GM19193 (cell line): ENCODE data around the gene HOXA2.

Source experiments
- POLR2A ChIP-seq: IDR thresholded peaks from 4 replicates; pipeline ENCODE4 v1.6.1; 2011; ENCODE audit not compliant: insufficient read depth, insufficient read length; ENCODE audit errors: extremely low read depth

The HOXA2 gene

GRCh38 chr7:27112955-27113949 lies 10.8 kb upstream of the HOXA2 start:
- no peak for TF ChIP-seq POLR2A

GRCh38 chr7:27112361-27112760 lies 9.9 kb upstream of the HOXA2 start:
- no peak for TF ChIP-seq POLR2A

GRCh38 chr7:27111751-27112277 lies 9.3 kb upstream of the HOXA2 start:
- no peak for TF ChIP-seq POLR2A

DNA sequence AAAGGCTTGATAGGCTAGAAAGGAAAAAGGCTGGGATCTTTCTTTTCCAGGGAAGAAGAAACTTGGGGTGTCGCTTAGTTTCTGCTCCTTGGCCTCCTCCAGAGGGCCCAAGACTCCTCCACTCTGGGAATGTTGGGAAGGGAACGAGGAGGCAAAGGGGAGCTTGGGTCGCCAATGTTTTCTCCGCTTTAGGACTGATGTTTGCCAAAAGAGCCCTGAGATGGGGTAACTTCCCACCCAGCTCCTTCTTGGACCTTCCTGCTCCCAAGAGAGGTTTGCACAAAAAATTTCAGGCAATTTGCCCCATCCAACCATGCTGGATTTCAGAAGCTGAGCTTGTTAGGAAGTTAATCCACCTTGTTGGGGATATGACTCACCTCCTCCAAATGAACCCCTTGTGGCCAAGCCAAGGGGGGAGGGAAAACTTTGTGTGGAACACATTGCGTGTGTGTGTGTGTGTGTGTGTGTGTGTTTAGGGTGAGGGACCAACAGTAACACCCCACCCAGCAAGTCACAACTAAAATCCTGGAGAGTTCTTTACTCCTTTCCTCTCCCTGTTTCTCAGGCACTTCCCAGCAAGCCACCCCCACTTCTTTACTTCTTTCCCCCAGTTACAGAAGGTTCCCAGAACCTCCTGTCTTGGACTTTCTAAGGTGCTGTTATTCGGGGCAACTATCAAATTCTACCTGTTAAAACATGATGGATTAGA lies 8.7 kb upstream of the HOXA2 start:
- TF ChIP-seq POLR2A, result no peak

- TF ChIP-seq POLR2A, result no peak
These were observed 7.9 kb upstream of the HOXA2 start for GRCh38 chr7:27110186-27111031.

GRCh38 chr7:27109466-27110185 lies 7.1 kb upstream of the HOXA2 start:
- TF ChIP-seq POLR2A, result no peak

- no peak for TF ChIP-seq POLR2A
These were observed 6.1 kb upstream of the HOXA2 start for GRCh38 chr7:27108390-27109127.

GRCh38 chr7:27107391-27108381 lies 5.2 kb upstream of the HOXA2 start:
- TF ChIP-seq POLR2A, result no peak

- no peak for TF ChIP-seq POLR2A
These were observed 4.4 kb upstream of the HOXA2 start for GRCh38 chr7:27106901-27107240.

DNA sequence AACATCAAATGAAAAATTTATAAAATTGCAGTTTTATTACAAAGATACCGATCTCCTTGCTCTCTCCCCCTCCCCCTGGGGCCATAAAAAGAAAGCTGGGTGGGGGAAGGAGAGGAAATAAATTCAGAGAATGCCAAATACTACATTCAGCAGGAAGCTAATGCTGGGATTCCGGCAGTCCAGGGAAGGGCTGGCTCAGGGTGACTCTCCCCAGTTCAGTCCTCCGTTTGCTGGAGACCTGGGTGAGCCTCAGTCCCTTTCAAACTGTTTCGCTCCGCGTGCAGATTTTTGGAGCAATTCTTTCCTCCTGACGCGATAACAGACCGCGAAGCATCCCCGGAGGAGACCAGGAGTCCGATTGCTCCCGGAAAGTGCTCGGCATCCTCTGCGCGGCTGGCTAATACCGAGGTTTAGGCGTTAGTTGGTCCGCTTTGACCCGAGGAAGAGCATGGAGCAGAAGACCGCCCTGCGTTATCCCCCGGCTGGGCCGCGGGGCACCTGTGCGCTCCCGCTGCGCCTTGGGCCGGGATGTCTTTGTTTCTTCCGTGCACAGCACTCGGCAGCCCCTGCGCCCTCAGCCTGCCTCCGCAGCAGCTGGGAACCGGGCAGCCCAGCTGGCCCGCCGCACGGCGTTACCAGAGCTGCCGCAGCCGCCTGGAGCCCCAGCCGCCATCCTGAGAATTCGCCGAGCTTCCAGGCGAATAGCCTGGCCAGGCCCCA lies 3.9 kb upstream of the HOXA2 start:
- no peak for TF ChIP-seq POLR2A

DNA sequence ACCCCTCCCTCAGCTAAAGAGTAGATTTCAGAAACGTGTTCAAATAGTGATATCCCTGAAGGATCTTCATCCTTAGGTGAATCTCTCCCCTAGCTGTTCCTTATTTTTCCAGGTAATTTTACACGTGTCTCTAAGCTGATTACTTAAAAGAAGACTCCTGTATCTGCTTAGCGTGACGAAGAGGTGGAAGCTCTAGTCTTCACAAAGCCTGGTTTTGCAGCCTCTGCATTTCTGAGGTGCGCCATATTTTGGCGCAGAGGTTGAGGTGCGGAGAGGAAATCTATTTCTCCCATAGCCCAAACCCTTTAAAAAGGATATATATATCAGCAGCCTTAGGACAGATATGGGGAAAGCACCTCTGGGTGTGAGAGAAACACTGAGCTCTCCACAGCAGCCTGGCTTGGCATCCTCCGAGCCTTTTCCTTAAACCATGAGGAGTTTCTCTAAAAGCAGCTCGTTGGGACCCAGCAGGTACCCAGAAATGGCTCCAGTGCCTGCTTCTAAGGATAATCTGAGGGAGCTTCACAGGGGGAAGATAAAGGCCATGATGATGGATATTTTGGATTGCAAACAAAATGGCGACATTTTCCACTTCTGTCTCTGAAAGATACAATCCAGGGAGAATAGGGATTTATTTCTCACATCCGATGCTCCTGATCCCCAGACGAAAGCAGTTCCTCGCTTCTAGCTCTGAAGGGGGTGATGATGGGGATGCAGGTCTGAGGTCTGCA lies 3.0 kb upstream of the HOXA2 start:
- TF ChIP-seq POLR2A, result no peak
